ENCODE measurements around the gene FGFR2.

- TF ChIP-seq, protein P1, sequence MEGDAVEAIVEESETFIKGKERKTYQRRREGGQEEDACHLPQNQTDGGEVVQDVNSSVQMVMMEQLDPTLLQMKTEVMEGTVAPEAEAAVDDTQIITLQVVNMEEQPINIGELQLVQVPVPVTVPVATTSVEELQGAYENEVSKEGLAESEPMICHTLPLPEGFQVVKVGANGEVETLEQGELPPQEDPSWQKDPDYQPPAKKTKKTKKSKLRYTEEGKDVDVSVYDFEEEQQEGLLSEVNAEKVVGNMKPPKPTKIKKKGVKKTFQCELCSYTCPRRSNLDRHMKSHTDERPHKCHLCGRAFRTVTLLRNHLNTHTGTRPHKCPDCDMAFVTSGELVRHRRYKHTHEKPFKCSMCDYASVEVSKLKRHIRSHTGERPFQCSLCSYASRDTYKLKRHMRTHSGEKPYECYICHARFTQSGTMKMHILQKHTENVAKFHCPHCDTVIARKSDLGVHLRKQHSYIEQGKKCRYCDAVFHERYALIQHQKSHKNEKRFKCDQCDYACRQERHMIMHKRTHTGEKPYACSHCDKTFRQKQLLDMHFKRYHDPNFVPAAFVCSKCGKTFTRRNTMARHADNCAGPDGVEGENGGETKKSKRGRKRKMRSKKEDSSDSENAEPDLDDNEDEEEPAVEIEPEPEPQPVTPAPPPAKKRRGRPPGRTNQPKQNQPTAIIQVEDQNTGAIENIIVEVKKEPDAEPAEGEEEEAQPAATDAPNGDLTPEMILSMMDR (IDR thresholded peaks at IDR 0.05; ENCODE audit: low read depth, low read length, missing input control): no peak
- TF ChIP-seq, protein P2, sequence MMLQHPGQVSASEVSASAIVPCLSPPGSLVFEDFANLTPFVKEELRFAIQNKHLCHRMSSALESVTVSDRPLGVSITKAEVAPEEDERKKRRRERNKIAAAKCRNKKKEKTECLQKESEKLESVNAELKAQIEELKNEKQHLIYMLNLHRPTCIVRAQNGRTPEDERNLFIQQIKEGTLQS (IDR thresholded peaks at IDR 0.05): no peak
- TF ChIP-seq, protein P3, sequence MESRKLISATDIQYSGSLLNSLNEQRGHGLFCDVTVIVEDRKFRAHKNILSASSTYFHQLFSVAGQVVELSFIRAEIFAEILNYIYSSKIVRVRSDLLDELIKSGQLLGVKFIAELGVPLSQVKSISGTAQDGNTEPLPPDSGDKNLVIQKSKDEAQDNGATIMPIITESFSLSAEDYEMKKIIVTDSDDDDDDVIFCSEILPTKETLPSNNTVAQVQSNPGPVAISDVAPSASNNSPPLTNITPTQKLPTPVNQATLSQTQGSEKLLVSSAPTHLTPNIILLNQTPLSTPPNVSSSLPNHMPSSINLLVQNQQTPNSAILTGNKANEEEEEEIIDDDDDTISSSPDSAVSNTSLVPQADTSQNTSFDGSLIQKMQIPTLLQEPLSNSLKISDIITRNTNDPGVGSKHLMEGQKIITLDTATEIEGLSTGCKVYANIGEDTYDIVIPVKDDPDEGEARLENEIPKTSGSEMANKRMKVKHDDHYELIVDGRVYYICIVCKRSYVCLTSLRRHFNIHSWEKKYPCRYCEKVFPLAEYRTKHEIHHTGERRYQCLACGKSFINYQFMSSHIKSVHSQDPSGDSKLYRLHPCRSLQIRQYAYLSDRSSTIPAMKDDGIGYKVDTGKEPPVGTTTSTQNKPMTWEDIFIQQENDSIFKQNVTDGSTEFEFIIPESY (IDR thresholded peaks at IDR 0.05): no peak
- no peak for TF ChIP-seq EGR1 (IDR thresholded peaks at IDR 0.05; ENCODE audit: low read depth in 2 of 2)
- no peak for TF ChIP-seq TAF1 (conservative IDR thresholded peaks at IDR 0.05)
Observed at GRCh38 chr10:121578965-121579364, 19.3 kb downstream of the FGFR2 start.

Data from liver (tissue), 3 donors.